Mononuclear cell (primary cell): Measurements from ENCODE around the gene MYH11. TPM values are rescaled to one million over a fixed set of nuclear protein-coding genes. Genes with fewer than 3 reads are reported as not detected.

Experiments used
- H3K27me3 ChIP-seq: 2 replicates; pipeline ENCODE4 v1.6.0; 2011; ENCODE audit warnings: low read length, control low read depth; ENCODE audit not compliant: insufficient read depth
- H3K4me1 ChIP-seq: 2 replicates; pipeline ENCODE4 v1.5.1; 2011; ENCODE audit warnings: mild to moderate bottlenecking, low read length, control low read depth; ENCODE audit not compliant: insufficient read depth
- H3K4me3 ChIP-seq: 2 replicates; pipeline ENCODE4 v1.5.1; 2011; ENCODE audit warnings: mild to moderate bottlenecking, low read length, moderate library complexity
- H3K9me3 ChIP-seq: 2 replicates; pipeline ENCODE4 v1.5.1; 2011; ENCODE audit warnings: low read depth, mild to moderate bottlenecking, control low read depth, low read length
- total RNA-seq: library from RNA; depleted of rRNA; stranded (reverse); fragments of >200 nt; gene quantifications from one replicate; pipeline ENCODE4 v1.2.3, GENCODE V29; 2012

The MYH11 gene
- total RNA-seq, 1 donor = 0.10 TPM

DNA sequence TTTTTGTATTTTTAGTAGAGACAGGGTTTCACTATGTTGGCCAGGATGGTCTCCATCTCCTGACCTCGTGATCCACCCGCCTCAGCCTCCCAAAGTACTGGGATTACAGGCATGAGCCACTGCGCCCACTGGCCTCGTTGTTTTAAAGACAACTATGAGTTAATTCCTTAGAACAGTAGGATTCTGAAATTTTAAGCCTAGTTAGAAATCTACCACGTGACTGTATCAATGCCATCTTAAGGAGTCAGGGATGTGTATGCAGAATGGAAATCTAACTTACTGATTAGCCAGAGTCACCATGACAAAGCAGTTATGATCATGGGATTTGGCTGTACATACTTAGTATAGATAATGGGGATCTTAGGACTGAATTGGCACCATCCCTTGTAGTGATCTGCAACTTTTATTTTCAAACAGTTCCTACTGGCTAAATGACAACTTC, 28.8 kb upstream of the MYH11 start:
- H3K27me3 ChIP-seq = no peaks in the 10 kb centered on the region
- no peaks in the 10 kb centered on the region for H3K9me3 ChIP-seq
- H3K4me1 ChIP-seq = peaks cover 24% of the 10 kb centered on the region
- no peak overlapping the region for H3K4me3 ChIP-seq

GRCh38 chr16:15882563-15882962, 25.7 kb upstream of the MYH11 start:
- H3K27me3 ChIP-seq = no peaks in the 10 kb centered on the region
- no peaks in the 10 kb centered on the region for H3K9me3 ChIP-seq
- H3K4me1 ChIP-seq = peaks cover 16% of the 10 kb centered on the region
- H3K4me3 ChIP-seq = no peak overlapping the region

DNA sequence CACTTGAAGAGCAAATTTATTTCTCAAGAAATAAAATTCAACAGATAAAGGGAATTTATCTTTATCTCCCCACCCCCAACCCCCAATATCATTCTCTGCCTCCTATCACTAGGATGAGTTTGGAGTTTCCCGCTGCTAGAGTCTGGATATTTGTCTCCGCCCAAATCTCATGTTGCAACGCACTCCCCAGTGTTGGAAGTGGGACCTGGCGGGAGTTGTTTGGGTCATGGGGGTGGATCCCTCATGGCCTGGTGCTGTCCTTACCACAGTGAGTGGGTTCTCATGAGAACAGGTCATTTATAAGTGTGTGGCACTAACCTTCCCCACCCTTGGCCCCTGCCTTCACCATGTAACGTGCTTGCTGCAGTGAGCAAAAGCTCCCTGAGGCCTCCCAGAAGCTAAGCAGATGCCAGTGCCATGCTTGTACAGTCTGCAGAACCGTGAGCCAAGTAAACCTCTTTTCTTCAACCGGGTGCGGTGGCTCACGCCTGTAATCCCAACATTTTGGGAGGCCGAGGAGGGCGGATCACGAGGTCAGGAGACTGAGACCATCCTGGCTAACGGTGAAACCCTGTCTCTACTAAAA, 25.1 kb upstream of the MYH11 start:
- peaks cover 9% of the 10 kb centered on the region for H3K4me1 ChIP-seq
- no peaks in the 10 kb centered on the region for H3K27me3 ChIP-seq
- H3K9me3 ChIP-seq = no peaks in the 10 kb centered on the region
- no peak overlapping the region for H3K4me3 ChIP-seq

- Histone ChIP-seq H3K4me1 (peaks cover 4% of the 10 kb centered on the region), H3K4me3 (no peak overlapping the region), H3K9me3 (no peaks in the 10 kb centered on the region), H3K27me3 (no peaks in the 10 kb centered on the region)
Measured at GRCh38 chr16:15880434-15881308, 23.8 kb upstream of the MYH11 start.

GRCh38 chr16:15879255-15879811, 22.5 kb upstream of the MYH11 start:
- Histone ChIP-seq H3K27me3 (no peaks in the 10 kb centered on the region), H3K9me3 (no peaks in the 10 kb centered on the region), H3K4me1 (peaks cover 8% of the 10 kb centered on the region), H3K4me3 (no peak overlapping the region)

- Histone ChIP-seq H3K4me3 (no peak overlapping the region), H3K9me3 (no peaks in the 10 kb centered on the region), H3K27me3 (no peaks in the 10 kb centered on the region), H3K4me1 (peaks cover 8% of the 10 kb centered on the region)
Measured at GRCh38 chr16:15876503-15876902, 19.7 kb upstream of the MYH11 start.

DNA sequence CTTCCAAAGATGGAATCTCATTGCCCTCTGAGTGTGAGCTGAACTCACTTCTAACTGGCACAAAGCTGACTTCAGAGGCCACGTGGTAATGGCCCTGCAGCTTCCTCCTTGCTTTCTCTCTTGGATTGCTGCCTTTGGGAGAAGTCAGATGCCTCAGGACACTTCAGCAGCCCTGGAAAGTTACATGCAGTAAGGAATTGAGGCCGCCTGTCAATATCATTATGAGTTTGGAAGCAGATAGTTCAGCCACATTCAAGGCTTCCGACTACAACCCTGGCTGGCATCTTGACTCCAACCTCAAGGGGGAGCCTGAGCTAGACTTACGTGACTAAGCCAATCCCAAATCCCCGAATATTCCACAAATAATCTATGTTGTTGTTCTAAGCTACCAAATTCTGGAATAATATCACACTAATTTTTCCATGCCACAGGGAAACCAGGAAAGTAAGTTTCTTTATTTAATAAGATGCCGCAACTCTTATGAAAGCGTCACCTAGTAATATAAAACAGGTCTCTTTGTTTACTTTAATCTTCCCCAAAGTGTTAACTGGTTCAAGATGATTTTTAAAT, 18.0 kb upstream of the MYH11 start:
- Histone ChIP-seq H3K9me3 (no peaks in the 10 kb centered on the region), H3K27me3 (no peaks in the 10 kb centered on the region), H3K4me3 (no peak overlapping the region), H3K4me1 (peaks cover 8% of the 10 kb centered on the region)

DNA sequence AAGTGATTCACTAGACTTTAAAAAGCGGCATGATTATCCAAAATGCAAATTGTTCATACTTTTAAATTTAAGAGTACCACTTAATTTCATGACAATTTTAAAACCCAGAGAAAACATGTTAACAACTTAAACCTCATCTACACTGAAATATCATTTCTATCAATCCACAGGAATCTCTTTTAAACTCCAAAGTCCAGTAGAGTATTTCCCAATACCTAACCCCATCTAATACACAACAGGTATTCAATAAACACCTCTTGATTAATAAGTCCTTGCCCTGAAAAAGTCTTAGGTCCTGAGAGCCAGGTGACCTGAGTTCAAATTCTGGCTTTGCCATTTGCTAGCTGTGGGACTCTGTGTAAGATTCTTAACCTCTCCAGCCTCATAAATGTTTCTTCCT, 16.9 kb upstream of the MYH11 start:
- H3K27me3 ChIP-seq = no peaks in the 10 kb centered on the region
- H3K9me3 ChIP-seq = no peaks in the 10 kb centered on the region
- no peak overlapping the region for H3K4me3 ChIP-seq
- H3K4me1 ChIP-seq = peaks cover 4% of the 10 kb centered on the region

DNA sequence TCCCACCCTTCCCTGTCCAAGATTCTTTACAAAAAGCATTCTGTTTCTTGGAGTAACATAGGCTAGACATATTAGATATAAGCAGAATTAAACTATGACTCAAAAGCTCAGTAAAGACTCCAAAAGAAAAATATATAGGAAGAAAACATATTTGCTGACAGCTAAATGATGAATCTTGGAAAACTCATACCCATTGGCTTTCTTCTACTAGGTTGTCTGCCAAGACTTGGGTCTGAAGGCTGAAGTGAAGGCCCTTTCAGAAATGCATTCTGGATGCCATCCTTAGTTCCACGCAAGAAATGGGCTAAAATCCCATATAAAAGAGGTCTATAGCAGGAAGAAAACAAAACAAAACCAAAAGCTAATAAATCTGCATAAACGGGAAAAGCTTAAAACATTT, 16.5 kb upstream of the MYH11 start:
- Histone ChIP-seq H3K27me3 (no peaks in the 10 kb centered on the region), H3K4me3 (no peak overlapping the region), H3K4me1 (peaks cover 4% of the 10 kb centered on the region), H3K9me3 (no peaks in the 10 kb centered on the region)

DNA sequence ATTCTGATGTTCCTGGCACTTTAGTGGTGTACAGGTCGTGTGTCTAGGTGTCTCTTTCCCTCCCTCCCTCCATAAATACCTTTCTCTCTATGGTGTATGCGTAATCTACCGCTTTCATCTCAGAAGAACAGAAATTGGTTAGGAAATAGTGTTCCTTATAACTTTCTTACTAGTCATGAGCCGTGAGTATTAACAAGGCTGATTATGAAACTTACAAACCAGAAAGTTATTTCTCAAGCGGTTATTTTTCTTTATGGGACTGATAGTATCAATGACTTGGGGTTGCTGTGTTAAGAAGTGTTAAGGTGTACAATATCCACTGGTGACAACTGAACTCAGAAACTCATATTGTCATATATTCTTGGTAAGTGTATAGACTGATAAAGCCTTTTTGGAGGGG, 13.2 kb upstream of the MYH11 start:
- H3K27me3 ChIP-seq = no peaks in the 10 kb centered on the region
- H3K9me3 ChIP-seq = no peaks in the 10 kb centered on the region
- H3K4me1 ChIP-seq = peaks cover 4% of the 10 kb centered on the region
- no peak overlapping the region for H3K4me3 ChIP-seq

- Histone ChIP-seq H3K9me3 (no peaks in the 10 kb centered on the region), H3K4me3 (no peak overlapping the region), H3K27me3 (no peaks in the 10 kb centered on the region), H3K4me1 (no peaks in the 10 kb centered on the region)
Measured at GRCh38 chr16:15866451-15866850, 9.6 kb upstream of the MYH11 start.

- Histone ChIP-seq H3K4me1 (no peaks in the 10 kb centered on the region), H3K4me3 (no peak overlapping the region), H3K9me3 (no peaks in the 10 kb centered on the region), H3K27me3 (no peaks in the 10 kb centered on the region)
Measured at GRCh38 chr16:15865742-15866141, 8.9 kb upstream of the MYH11 start.

GRCh38 chr16:15864939-15865338, 8.1 kb upstream of the MYH11 start:
- Histone ChIP-seq H3K9me3 (no peaks in the 10 kb centered on the region), H3K4me3 (no peak overlapping the region), H3K4me1 (no peaks in the 10 kb centered on the region), H3K27me3 (no peaks in the 10 kb centered on the region)

DNA sequence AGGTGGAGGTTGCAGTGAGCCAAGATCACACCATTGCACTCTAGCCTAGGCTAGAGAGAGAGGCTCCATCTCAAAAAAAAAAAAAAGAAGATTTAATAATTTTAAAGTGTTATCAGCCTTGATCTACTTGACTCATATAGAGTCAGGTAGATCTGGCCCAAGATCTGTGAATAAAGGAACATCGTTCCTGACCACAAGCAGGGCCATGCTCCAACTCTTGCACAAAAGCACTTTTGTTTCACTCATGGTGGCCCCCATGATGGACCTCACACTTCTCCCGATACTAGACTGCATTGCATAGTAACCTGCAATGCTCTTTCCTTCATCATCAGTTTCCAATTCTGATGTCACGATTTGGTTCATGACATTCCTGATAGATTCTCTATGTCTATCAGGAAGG, 5.2 kb upstream of the MYH11 start:
- Histone ChIP-seq H3K9me3 (no peaks in the 10 kb centered on the region), H3K4me3 (no peak overlapping the region), H3K4me1 (peaks cover 12% of the 10 kb centered on the region), H3K27me3 (peaks cover 15% of the 10 kb centered on the region)

GRCh38 chr16:15858921-15859668, 2.3 kb upstream of the MYH11 start:
- Histone ChIP-seq H3K4me1 (peaks cover 14% of the 10 kb centered on the region), H3K4me3 (no peak overlapping the region), H3K9me3 (no peaks in the 10 kb centered on the region), H3K27me3 (peaks cover 37% of the 10 kb centered on the region)
